Natural killer cell (primary cell): ENCODE results near the gene ZNF497. TPM values are rescaled to one million over a fixed set of nuclear protein-coding genes. Genes with fewer than 3 reads are reported as not detected.
"Not testable (repeated sequence)": the region's sequence is repeated elsewhere in the genome, so short reads cannot be mapped to it uniquely, and the experiment has no call there.

Experiments used
- ATAC-seq, 3 donors: fragments of 150-1000 bp in 2 of 3; fragments of 200-7000 bp in 1 of 3; cut with Tn5 transposase; 1 replicate in 1 of 3; 2 replicates in 2 of 3; pipeline ENCODE4 v1.10.0; 2021; ENCODE audit warnings: mild to moderate bottlenecking in 2 of 3, moderate library complexity in 2 of 3
- DNase-seq, 2 donors: peaks; one replicate each; pipeline versions ENCODE4 v3.0.0 to v3.0.0-alpha.2; 2013 to 2021; ENCODE audit warnings: mixed read lengths in 1 of 2
- H3K27ac ChIP-seq: one replicate; pipeline ENCODE4 v1.5.1; 2013; ENCODE audit warnings: mild to moderate bottlenecking, low read length
- H3K27me3 ChIP-seq: one replicate; pipeline ENCODE4 v1.6.1; 2013; ENCODE audit warnings: low read length; ENCODE audit not compliant: control insufficient read depth, insufficient read depth
- H3K36me3 ChIP-seq: one replicate; pipeline ENCODE4 v1.6.1; 2013; ENCODE audit warnings: low read length; ENCODE audit not compliant: control insufficient read depth, insufficient read depth
- H3K4me1 ChIP-seq: one replicate; pipeline ENCODE4 v1.6.1; 2013; ENCODE audit warnings: low read length; ENCODE audit not compliant: control insufficient read depth, insufficient read depth
- H3K4me3 ChIP-seq: one replicate; pipeline ENCODE4 v1.5.1; 2013; ENCODE audit warnings: low read length
- H3K9me3 ChIP-seq: one replicate; pipeline ENCODE4 v1.6.1; 2013; ENCODE audit warnings: low read length; ENCODE audit not compliant: control insufficient read depth, insufficient read depth
- H3K27ac Mint-ChIP-seq, 2 donors: one replicate each; pipeline ENCODE4 v1.8.0; 2022; ENCODE audit warnings: mild to moderate bottlenecking in 2 of 2, mixed read lengths in 2 of 2, moderate library complexity in 1 of 2
- H3K27me3 Mint-ChIP-seq, 2 donors: one replicate each; pipeline ENCODE4 v1.8.0; 2022; ENCODE audit warnings: low read depth in 2 of 2, mixed read lengths in 2 of 2
- H3K36me3 Mint-ChIP-seq: one replicate; pipeline ENCODE4 v1.8.0; 2022; ENCODE audit warnings: mixed read lengths
- H3K4me1 Mint-ChIP-seq, 2 donors: one replicate each; pipeline ENCODE4 v1.8.0; 2022; ENCODE audit warnings: mixed read lengths in 2 of 2
- H3K4me3 Mint-ChIP-seq: one replicate; pipeline ENCODE4 v1.8.0; 2022; ENCODE audit warnings: mild to moderate bottlenecking, moderate library complexity, mixed read lengths
- H3K9me3 Mint-ChIP-seq, 2 donors: one replicate each; pipeline ENCODE4 v1.8.0; 2022; ENCODE audit warnings: mixed read lengths in 2 of 2
- WGBS: methylation state at CpG from one replicate; pipeline ENCODE4 v1.1.7; 2013; ENCODE audit warnings: missing lambda C conversion rate; ENCODE audit not compliant: insufficient coverage; 5-methylcytosine and 5-hydroxymethylcytosine counted together
- intact Hi-C: fragments of 100-400 bp; cut with micrococcal nuclease; formaldehyde crosslinking; loops from one replicate; pipeline ENCODE4 v1.14.2; 2022
- total RNA-seq, 4 donors: library from RNA; stranded (reverse); fragments of 120-200 nt in 1 of 4; gene quantifications; one replicate each; pipeline versions ENCODE4 v1.2.3 to v1.2.4, GENCODE V29; 2013 to 2022
- TF ChIP-seq, protein P1 (sequence below): fragments of 200-600 bp; IDR thresholded peaks from one replicate; pipeline ENCODE4 v1.8.0; 2022; ENCODE audit warnings: antibody characterized with exemption

Gene ZNF497
- total RNA-seq, 3 donors from 2014 or later (not counting 1 experiment from before 2014, with no cell fraction given), result 0.40 to 0.61 (median 0.60) TPM

DNA sequence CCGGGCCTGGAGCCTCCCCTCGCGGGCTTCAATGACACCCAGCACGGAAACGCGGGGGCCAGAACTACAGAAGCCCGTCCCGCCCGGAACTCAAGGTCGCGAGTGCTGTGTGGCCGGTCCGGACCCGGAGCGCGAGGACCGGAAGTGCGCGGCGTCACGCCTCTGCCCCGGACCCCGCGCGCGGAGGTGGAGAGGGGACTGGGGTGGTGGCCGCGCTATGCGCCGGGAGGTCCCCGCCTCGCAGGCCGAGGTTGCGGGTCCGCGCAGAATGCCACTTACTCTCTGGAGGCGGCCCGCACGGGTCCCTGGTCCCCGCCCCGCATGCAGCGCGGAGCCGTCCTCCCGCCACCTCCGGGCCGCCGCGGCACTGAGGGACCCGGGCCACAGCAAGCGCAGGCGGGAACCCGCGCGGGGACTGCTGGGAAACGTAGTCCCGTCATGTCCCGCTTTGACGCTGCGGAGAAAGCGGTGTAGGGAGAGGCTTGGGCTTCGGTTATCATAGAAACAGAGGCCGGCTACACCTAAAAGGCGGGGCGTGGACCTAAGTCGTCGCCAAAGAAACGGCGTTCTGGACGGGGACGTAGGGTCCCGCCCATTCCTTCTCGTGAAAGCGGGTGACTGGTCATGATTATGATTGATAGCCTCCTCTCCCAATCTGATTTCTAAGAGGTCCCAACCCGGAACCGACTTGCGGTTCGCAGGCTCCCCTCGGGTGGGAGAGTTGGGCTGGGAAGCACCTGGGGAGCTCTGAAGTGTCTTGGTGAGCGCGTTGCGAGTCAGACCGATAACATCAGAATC is 18.3 kb upstream of the ZNF497 start, which contains the start of gene ZNF837:
TSS of gene ZNF837 (minus strand) at position 369 of the 798 bp plus-strand sequence. CDS start 11,698 bp downstream, outside the sequence.
- H3K9me3 ChIP-seq, result no peaks in the 10 kb centered on the region
- no peaks in the 10 kb centered on the region for H3K36me3 ChIP-seq
- H3K4me3 ChIP-seq, result peak within 1 kb of the TSS; percentile 50
- DNase-seq (peak; percentile 95 to 100), ATAC-seq (peak; percentile 85 to 94 (median 86))
- under 1% methylated on average over 83 of the region's 83 CpGs for WGBS
- TF ChIP-seq, protein P1, sequence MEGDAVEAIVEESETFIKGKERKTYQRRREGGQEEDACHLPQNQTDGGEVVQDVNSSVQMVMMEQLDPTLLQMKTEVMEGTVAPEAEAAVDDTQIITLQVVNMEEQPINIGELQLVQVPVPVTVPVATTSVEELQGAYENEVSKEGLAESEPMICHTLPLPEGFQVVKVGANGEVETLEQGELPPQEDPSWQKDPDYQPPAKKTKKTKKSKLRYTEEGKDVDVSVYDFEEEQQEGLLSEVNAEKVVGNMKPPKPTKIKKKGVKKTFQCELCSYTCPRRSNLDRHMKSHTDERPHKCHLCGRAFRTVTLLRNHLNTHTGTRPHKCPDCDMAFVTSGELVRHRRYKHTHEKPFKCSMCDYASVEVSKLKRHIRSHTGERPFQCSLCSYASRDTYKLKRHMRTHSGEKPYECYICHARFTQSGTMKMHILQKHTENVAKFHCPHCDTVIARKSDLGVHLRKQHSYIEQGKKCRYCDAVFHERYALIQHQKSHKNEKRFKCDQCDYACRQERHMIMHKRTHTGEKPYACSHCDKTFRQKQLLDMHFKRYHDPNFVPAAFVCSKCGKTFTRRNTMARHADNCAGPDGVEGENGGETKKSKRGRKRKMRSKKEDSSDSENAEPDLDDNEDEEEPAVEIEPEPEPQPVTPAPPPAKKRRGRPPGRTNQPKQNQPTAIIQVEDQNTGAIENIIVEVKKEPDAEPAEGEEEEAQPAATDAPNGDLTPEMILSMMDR, result no peak
- Mint-ChIP-seq H3K27ac (peak within 1 kb of the TSS; percentile 93 to 94), H3K4me3 (peak within 1 kb of the TSS; percentile 89), H3K4me1 (peaks cover 13 to 28% of the 10 kb centered on the region in 2 donors), H3K27me3 (no peaks in the 10 kb centered on the region), H3K36me3 (no peaks in the 10 kb centered on the region), H3K9me3 (no peaks in the 10 kb centered on the region)
- H3K27me3 ChIP-seq, result no peaks in the 10 kb centered on the region
- peaks cover 36% of the 10 kb centered on the region for H3K4me1 ChIP-seq
- peak within 1 kb of the TSS; percentile 92 for H3K27ac ChIP-seq
- intact Hi-C loops, result loop anchor here (1.0 to 10.0 kb wide), 6 partner anchors 20 to 196 kb away; partner anchors contain the start of genes ERVK3-1, ZNF132, ZNF274 and ZNF324

DNA sequence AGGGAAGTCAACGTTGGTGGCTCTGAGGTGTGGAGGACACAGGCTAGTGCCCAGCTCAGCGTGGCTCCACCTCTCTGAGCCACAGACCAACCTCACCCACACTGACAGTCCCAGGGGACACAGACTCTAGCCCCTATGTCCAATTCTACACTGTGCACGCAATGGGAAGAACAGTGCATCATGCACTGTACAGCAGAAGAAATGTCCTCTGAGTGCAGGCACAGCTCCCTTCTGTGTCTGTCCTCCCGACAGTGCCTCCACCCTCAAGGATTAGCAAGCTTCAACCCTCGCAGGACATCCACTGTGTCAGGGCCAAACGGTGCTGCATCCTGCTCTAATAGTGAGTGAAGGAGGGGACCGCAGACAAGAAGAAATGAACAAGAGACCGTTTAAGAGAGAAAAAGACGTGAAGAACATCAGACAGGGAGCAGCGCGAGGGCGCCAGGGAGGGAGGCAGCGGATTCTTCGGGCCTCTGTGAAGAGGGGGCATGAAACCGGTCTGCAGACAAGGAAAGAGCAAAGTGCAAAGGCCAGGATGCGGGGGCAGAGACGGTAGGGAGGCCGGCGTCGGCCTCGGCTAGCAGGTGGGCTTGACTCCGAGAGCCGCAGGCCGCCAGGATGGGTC is 17.6 kb upstream of the ZNF497 start:
- peak overlapping the region; percentile 50 for H3K4me3 ChIP-seq
- H3K4me3 Mint-ChIP-seq, result peak overlapping the region; percentile 89
- peaks cover 29% of the 10 kb centered on the region for H3K4me1 ChIP-seq
- ATAC-seq (no peak), DNase-seq (no peak)
- intact Hi-C loops, result loop anchor here (2.0 to 10.0 kb wide), 3 partner anchors 53 to 195 kb away; partner anchors contain the start of genes ZNF274, ZNF324 and ZSCAN22
- H3K27me3 Mint-ChIP-seq, result no peaks in the 10 kb centered on the region
- TF ChIP-seq, protein P1, result no peak
- H3K27ac Mint-ChIP-seq, result peak overlapping the region; percentile 93 to 94
- no peaks in the 10 kb centered on the region for H3K36me3 ChIP-seq
- 7% methylated on average over 24 of the region's 24 CpGs for WGBS
- H3K27me3 ChIP-seq, result no peaks in the 10 kb centered on the region
- H3K4me1 Mint-ChIP-seq, result peaks cover 13 to 22% of the 10 kb centered on the region in 2 donors
- H3K27ac ChIP-seq, result peak overlapping the region; percentile 92
- no peaks in the 10 kb centered on the region for H3K9me3 ChIP-seq
- no peaks in the 10 kb centered on the region for H3K9me3 Mint-ChIP-seq
- no peaks in the 10 kb centered on the region for H3K36me3 Mint-ChIP-seq

DNA sequence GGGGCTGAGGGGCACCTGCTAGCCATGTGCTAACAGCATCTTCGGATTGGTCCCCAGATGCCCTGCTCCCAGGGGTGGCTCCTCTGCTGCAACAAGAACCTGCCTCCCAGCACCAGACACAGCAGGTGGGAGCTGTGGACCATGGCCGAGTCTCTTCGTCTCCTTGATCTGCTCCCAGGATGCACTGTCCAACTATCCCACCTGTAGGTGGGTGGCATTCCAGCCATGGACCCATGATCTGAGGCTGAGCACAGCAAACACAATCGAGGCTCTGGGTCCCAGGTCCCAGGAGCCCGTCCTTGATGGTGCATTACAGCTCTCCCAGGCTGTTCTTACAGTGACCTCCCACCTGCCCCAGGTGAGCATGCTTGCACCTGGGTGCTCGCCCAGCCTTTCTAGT is 16.7 kb upstream of the ZNF497 start:
- ATAC-seq, result no peak

DNA sequence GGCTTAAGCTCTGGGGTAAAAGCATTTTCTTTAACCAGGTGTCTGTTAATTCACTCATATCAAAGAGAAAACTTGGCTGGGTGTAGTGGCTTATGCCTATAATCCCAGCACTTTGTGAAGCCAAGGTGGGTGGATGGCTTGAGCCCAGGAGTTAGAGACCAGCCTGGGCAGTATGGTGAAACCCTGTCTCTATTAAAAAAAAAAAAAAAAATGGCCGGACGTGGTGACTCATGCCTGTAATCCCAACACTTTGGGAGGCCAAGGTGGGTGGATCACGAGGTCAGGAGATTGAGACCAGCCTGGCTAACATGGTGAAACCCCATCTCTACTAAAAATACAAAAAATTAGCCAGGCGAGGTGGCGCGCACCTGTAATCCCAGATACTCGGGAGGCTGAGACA is 14.2 kb upstream of the ZNF497 start:
- peaks cover 20% of the 10 kb centered on the region for H3K4me1 ChIP-seq
- H3K4me3 ChIP-seq, H3K36me3 ChIP-seq, ATAC-seq, H3K27me3 Mint-ChIP-seq, H3K9me3 Mint-ChIP-seq, H3K27ac ChIP-seq, H3K27ac Mint-ChIP-seq, H3K9me3 ChIP-seq, H3K36me3 Mint-ChIP-seq, intact Hi-C loops, H3K27me3 ChIP-seq, DNase-seq, H3K4me3 Mint-ChIP-seq: not testable (repeated sequence)
- H3K4me1 Mint-ChIP-seq, result peaks cover 8 to 17% of the 10 kb centered on the region in 2 donors
- WGBS, result 98% methylated on average over 6 of the region's 7 CpGs

More for the DNA sequence above, 16.7 kb upstream of the ZNF497 start:
- Mint-ChIP-seq H3K27ac (peak overlapping the region; percentile 93 to 94), H3K27me3 (no peaks in the 10 kb centered on the region), H3K36me3 (no peaks in the 10 kb centered on the region), H3K4me1 (peaks cover 13 to 22% of the 10 kb centered on the region in 2 donors), H3K9me3 (no peaks in the 10 kb centered on the region), H3K4me3 (peak overlapping the region; percentile 89)
- intact Hi-C loops, result no loop called here
- 95% methylated on average over 6 of the region's 6 CpGs for WGBS
- Histone ChIP-seq H3K9me3 (no peaks in the 10 kb centered on the region), H3K27me3 (no peaks in the 10 kb centered on the region), H3K36me3 (no peaks in the 10 kb centered on the region), H3K27ac (no peak overlapping the region), H3K4me1 (peaks cover 27% of the 10 kb centered on the region), H3K4me3 (no peak overlapping the region)
- TF ChIP-seq, protein P1, result no peak
- DNase-seq, result no peak
